SK-N-MC (cell line): ENCODE data around the gene ANXA2R.

ENCODE experiments used
- EZH2 ChIP-seq: fragments of 200-600 bp; sonication (generic); IDR thresholded peaks from one replicate; pipeline ENCODE4 v1.6.1; 2017; ENCODE audit warnings: antibody characterized with exemption
- FOXP2 ChIP-seq: optimal IDR thresholded peaks from 2 replicates; pipeline ENCODE3; 2011; ENCODE audit warnings: mild to moderate bottlenecking, moderate library complexity; ENCODE audit not compliant: insufficient read depth; ENCODE audit errors: extremely low read length, control extremely low read depth
- POLR2AphosphoS5 ChIP-seq: IDR thresholded peaks from 2 replicates; pipeline ENCODE4 v1.6.1; 2012; ENCODE audit warnings: mild to moderate bottlenecking, low read depth, low read length, borderline replicate concordance

DNA sequence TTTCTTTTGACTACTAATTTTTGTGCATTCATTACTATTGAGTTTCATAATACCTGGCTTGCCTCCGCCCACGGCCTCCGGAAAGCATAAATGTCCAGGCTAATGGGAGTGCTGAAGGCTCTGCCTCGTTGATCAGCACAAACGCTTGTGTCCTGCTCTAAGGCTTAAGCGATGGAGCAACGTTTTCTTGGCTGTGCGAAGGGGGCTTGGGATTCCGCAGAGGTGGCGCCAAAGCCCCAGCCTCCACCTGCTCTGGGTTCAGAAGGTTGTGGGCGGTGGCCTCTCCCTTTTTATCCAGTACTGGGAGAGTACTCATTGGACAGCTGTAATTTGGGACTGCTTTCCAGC lies 19.7 kb downstream of the ANXA2R start:
- TF ChIP-seq EZH2 (no peak), POLR2AphosphoS5 (no peak), FOXP2 (no peak)
